HepG2 (cell line): ENCODE data around the gene RTN4RL2. TPM values are rescaled to one million over a fixed set of nuclear protein-coding genes. Genes with fewer than 3 reads are reported as not detected.
A peak's percentile ranks its signal among the peaks of the same experiment; 100 is the strongest.

Source experiments
- ATAC-seq: fragments of 200-7000 bp; cut with Tn5 transposase; 3 replicates; pipeline ENCODE4 v1.9.1; 2020; ENCODE audit warnings: mild to moderate bottlenecking, moderate library complexity
- BruUV-seq: library from RNA; stranded (reverse); fragments of 400-500 nt; replicated peaks from 2 replicates; lab custom pipeline; 2021; lab: Mats Ljungman, UMichigan
- CTCF ChIA-PET: fragments of 300-600 bp; formaldehyde crosslinking; extraction: SDS; loops from one replicate; lab custom pipeline; 2021; ENCODE audit warnings: low total read pairs, inconsistent platforms, low intra/inter-chr PET ratio; lab: Yijun Ruan, JAX
- POLR2A ChIA-PET: fragments of 350-600 bp; sonication (Branson Sonifier 250); formaldehyde crosslinking; loops from one replicate; lab custom pipeline; 2020; ENCODE audit warnings: antibody characterized with exemption, inconsistent platforms; lab: Yijun Ruan, JAX
- DNase-seq: peaks from one replicate; pipeline ENCODE4 v3.0.0-alpha.2; 2015; ENCODE audit warnings: low spot score
- FAIRE-seq: peaks from 3 replicates; lab custom pipeline; 2011; peaks lifted over from hg19 to GRCh38; lab: Jason Lieb, UNC
- H2AFZ ChIP-seq: one replicate; pipeline ENCODE4 v1.6.1; 2011; ENCODE audit warnings: low read length, inconsistent platforms
- H3K27ac ChIP-seq: fragments of 300-600 bp; 3 replicates; pipeline ENCODE4 v1.8.0; 2011; ENCODE audit warnings: mixed run types, mild to moderate bottlenecking, mixed read lengths, low read length, inconsistent platforms; ENCODE audit not compliant: insufficient read depth; ENCODE audit errors: extremely low read length
- H3K27me3 ChIP-seq, 2 experiments: fragments of 200-600 bp in 1 of 2; 2 replicates in 1 of 2; 3 replicates in 1 of 2; pipeline versions ENCODE4 v1.6.0 to v1.8.0; 2011; ENCODE audit warnings: low read length in 2 of 2, mild to moderate bottlenecking in 2 of 2, moderate library complexity in 2 of 2, inconsistent platforms in 1 of 2; ENCODE audit not compliant: insufficient read depth in 2 of 2, control insufficient read depth in 1 of 2
- H3K36me3 ChIP-seq, 2 experiments: fragments of 200-600 bp in 1 of 2; replicated peaks in 1 of 2; 2 replicates in 1 of 2; 3 replicates in 1 of 2; pipeline versions ENCODE4 v1.5.1 to v1.8.0; 2011; ENCODE audit warnings: low read length in 2 of 2, inconsistent platforms in 1 of 2; ENCODE audit not compliant: insufficient read depth in 2 of 2, control insufficient read depth in 1 of 2
- H3K4me1 ChIP-seq: 2 replicates; pipeline ENCODE4 v1.5.1; 2012; ENCODE audit warnings: low read length, inconsistent platforms; ENCODE audit not compliant: insufficient read depth
- H3K4me2 ChIP-seq: 2 replicates; pipeline ENCODE4 v1.6.0; 2011; ENCODE audit warnings: low read depth, low read length, inconsistent platforms
- H3K4me3 ChIP-seq, 3 experiments: fragments of 200-600 bp in 1 of 3; sonication (generic), shearing (Covaris generic) in 1 of 3; replicated peaks in 1 of 3; 2 replicates each; pipeline ENCODE4 v1.5.1; 2011 to 2016; ENCODE audit warnings: low read length in 3 of 3, inconsistent platforms in 2 of 3, low read depth in 2 of 3, mild to moderate bottlenecking in 2 of 3, control low read depth in 1 of 3, mixed read lengths in 1 of 3; ENCODE audit not compliant: insufficient read depth in 1 of 3
- H3K79me2 ChIP-seq: one replicate; pipeline ENCODE4 v1.6.1; 2011; ENCODE audit warnings: low read length, inconsistent platforms; ENCODE audit not compliant: insufficient read depth
- H3K9ac ChIP-seq: 2 replicates; pipeline ENCODE4 v1.6.0; 2011; ENCODE audit warnings: mild to moderate bottlenecking, low read depth, low read length, inconsistent platforms; ENCODE audit not compliant: insufficient read depth
- H3K9me3 ChIP-seq: 2 replicates; pipeline ENCODE4 v1.5.1; 2012; ENCODE audit warnings: mild to moderate bottlenecking, low read length
- H4K20me1 ChIP-seq: 2 replicates; pipeline ENCODE4 v1.6.0; 2011; ENCODE audit warnings: inconsistent platforms, mild to moderate bottlenecking, low read length, moderate library complexity; ENCODE audit not compliant: insufficient read depth
- ADNP ChIP-seq: sonication (generic); formaldehyde crosslinking; IDR thresholded peaks from 2 replicates; pipeline ENCODE4 v1.4.0; 2020; ENCODE audit warnings: missing genetic modification reagents
- GATAD2A ChIP-seq: IDR thresholded peaks from 2 replicates; pipeline ENCODE4 v1.6.1; 2016
- KDM5A ChIP-seq: fragments of 200-600 bp; sonication (generic); IDR thresholded peaks from 2 replicates; pipeline ENCODE4 v1.7.0; 2018; ENCODE audit warnings: antibody characterized with exemption, mild to moderate bottlenecking, low read length, borderline replicate concordance
- MLX ChIP-seq: IDR thresholded peaks from 2 replicates; pipeline ENCODE4 v1.6.1; 2016
- YEATS2 ChIP-seq: sonication (generic); formaldehyde crosslinking; IDR thresholded peaks from 2 replicates; pipeline ENCODE4 v1.4.0; 2020; ENCODE audit warnings: missing genetic modification reagents, borderline replicate concordance
- ZNF124 ChIP-seq: sonication (generic); formaldehyde crosslinking; IDR thresholded peaks from 2 replicates; pipeline ENCODE4 v1.4.0; 2020; ENCODE audit warnings: missing genetic modification reagents
- ZNF232 ChIP-seq: sonication (generic); formaldehyde crosslinking; IDR thresholded peaks from 2 replicates; pipeline ENCODE4 v1.4.0; 2020; ENCODE audit warnings: missing genetic modification reagents, borderline replicate concordance
- ZNF335 ChIP-seq: sonication (generic); formaldehyde crosslinking; IDR thresholded peaks from 2 replicates; pipeline ENCODE4 v1.4.0; 2020; ENCODE audit warnings: missing genetic modification reagents
- ZNF350 ChIP-seq: sonication (generic); formaldehyde crosslinking; IDR thresholded peaks from 2 replicates; pipeline ENCODE4 v1.4.0; 2020; ENCODE audit warnings: mild to moderate bottlenecking, low read depth, missing genetic modification reagents, borderline replicate concordance
- ZNF607 ChIP-seq: sonication (generic); formaldehyde crosslinking; IDR thresholded peaks from 2 replicates; pipeline ENCODE4 v1.5.1; 2020; ENCODE audit warnings: missing genetic modification reagents, mild to moderate bottlenecking, borderline replicate concordance
- ZNF850 ChIP-seq: sonication (generic); formaldehyde crosslinking; conservative IDR thresholded peaks from 2 replicates; pipeline ENCODE4 v1.9.0; 2021; ENCODE audit warnings: mild to moderate bottlenecking, missing genetic modification reagents
- WGBS: methylation state at CpG from one replicate; pipeline ENCODE4 v1.1.6; 2017; ENCODE audit warnings: low lambda C conversion rate; 5-methylcytosine and 5-hydroxymethylcytosine counted together
- in situ Hi-C: cut with HindIII; loops from 2 replicates; pipeline ENCODE4 v1.10.0; 2017; ENCODE audit warnings: low pct_unique_long_range_greater_than_20kb; ENCODE audit not compliant: extremely low pct_ligation_motif_present
- intact Hi-C: fragments of 100-400 bp; cut with micrococcal nuclease; formaldehyde crosslinking; loops from one replicate; pipeline ENCODE4 v1.10.0; 2022; ENCODE audit not compliant: unreplicated experiment
- polyA plus RNA-seq, 8 experiments: library from polyadenylated mRNA; depleted of rRNA in 3 of 8; stranded (reverse) in 7 of 8; unstranded in 1 of 8; fragments of >200 nt; fragmentation: Illumina TruSeq in 4 of 8; extraction: Trizol in 4 of 8; gene quantifications; 2 replicates each; pipeline versions ENCODE4 v1.2.1 to v1.2.3, GENCODE V29; 2011 to 2016; ENCODE audit warnings: low read depth in 4 of 8, missing spikeins in 1 of 8, mixed read lengths in 1 of 8; ENCODE audit not compliant: insufficient read depth in 1 of 8
- total RNA-seq, 5 experiments: library from RNA; depleted of rRNA; stranded (reverse); fragments of >200 nt; fragmentation: Illumina TruSeq; extraction: Trizol; gene quantifications; 2 replicates each; pipeline ENCODE4 v1.2.3, GENCODE V29; 2016; ENCODE audit warnings: low read depth in 1 of 5
- TF ChIP-seq, protein P1 (sequence below), 2 experiments: sonication (generic) in 1 of 2; formaldehyde crosslinking in 1 of 2; IDR thresholded peaks; 2 replicates each; pipeline versions ENCODE4 v1.6.1 to v1.9.0; 2014 to 2022; ENCODE audit warnings: antibody characterized with exemption in 1 of 2, borderline replicate concordance in 1 of 2, inconsistent platforms in 1 of 2, low read depth in 1 of 2, missing genetic modification reagents in 1 of 2
- TF ChIP-seq, protein P2 (sequence below): sonication (generic); formaldehyde crosslinking; conservative IDR thresholded peaks from 2 replicates; pipeline ENCODE4 v1.4.0; 2020; ENCODE audit warnings: missing genetic modification reagents
- TF ChIP-seq, protein P3 (sequence below): sonication (generic); formaldehyde crosslinking; IDR thresholded peaks from 2 replicates; pipeline ENCODE4 v1.8.0; 2022; ENCODE audit warnings: mild to moderate bottlenecking, missing genetic modification reagents, moderate library complexity

Gene RTN4RL2
- total and polyA plus RNA-seq, 2 of the 13 experiments (the other 11 are each of a cell fraction or from before 2014, with no cell fraction given): 1.3 to 4.3 TPM

DNA sequence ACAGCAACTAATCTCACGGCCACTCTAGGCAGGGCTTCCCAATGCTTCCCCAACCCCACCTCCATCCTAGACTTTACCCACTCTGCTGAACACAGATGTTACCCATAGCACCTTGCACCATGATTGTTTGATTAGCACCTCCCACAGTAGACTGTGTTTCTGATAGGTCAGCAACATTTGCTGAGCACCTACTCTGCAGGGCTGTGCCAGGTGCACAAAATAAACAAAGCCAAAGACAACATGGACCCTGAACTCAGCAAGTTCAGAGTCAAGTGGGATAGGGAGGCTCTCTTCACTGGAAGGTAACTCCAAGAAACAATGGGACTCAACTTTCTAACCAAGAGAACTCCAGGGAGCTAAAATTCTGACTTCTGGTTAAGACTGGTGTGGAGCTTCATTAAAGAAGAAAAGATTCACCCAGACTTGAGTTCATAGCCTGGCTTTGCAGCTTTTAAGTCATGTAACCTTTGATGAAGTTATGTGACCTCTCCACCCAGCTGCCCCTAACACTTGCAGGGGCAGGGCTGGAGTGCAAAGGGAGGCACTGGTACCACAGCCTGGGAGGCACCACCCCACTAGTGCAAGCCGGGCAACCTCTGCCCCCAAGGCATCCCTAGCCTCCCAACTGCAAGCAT, 6.7 kb upstream of the RTN4RL2 start:
- intact Hi-C loops: loop anchor here (1.0 kb wide), 1 partner anchor 12 kb away; no protein-coding TSS in a partner anchor
- FAIRE-seq (peak; percentile 100), ATAC-seq (peak; percentile 90), DNase-seq (peak; percentile 94)
- no peaks in the 10 kb centered on the region for H3K36me3 ChIP-seq
- no peaks in the 10 kb centered on the region for H4K20me1 ChIP-seq
- H2AFZ ChIP-seq: no peak overlapping the region
- 0 out of 2 replicates have a peak overlapping the region, but pooled peaks have one; percentile 13 for H3K9ac ChIP-seq
- no peaks in the 10 kb centered on the region for H3K79me2 ChIP-seq
- BruUV-seq: no TSS peak
- 0% methylated on average over 1 of the region's 2 CpGs for WGBS
- H3K4me2 ChIP-seq: peak overlapping the region; percentile 60
- H3K27me3 ChIP-seq: no peaks in the 10 kb centered on the region; a peak in 1 of 5 replicates
- peaks cover 64% of the 10 kb centered on the region for H3K4me1 ChIP-seq
- peak overlapping the region in 1 of 3 experiments; percentile 24; a peak in 2 of 6 replicates for H3K4me3 ChIP-seq
- H3K9me3 ChIP-seq: no peaks in the 10 kb centered on the region
- in situ Hi-C loops: loop anchor here (10.0 kb wide), 1 partner anchor 191 kb away; the partner anchor contains the start of gene YPEL4
- POLR2A ChIA-PET: interaction anchor here (0.7 to 2.6 kb wide), 9 partner anchors 9 to 186 kb away, joined by 3 to 16 read pairs (median 4); partner anchors contain the start of gene SLC43A1
- CTCF ChIA-PET: no interaction called here
- peak overlapping the region; percentile 55 for H3K27ac ChIP-seq
- TF ChIP-seq KDM5A: no peak
- peak; percentile 90 for TF ChIP-seq MLX (CRISPR knock-in tag)
- TF ChIP-seq, protein P1, sequence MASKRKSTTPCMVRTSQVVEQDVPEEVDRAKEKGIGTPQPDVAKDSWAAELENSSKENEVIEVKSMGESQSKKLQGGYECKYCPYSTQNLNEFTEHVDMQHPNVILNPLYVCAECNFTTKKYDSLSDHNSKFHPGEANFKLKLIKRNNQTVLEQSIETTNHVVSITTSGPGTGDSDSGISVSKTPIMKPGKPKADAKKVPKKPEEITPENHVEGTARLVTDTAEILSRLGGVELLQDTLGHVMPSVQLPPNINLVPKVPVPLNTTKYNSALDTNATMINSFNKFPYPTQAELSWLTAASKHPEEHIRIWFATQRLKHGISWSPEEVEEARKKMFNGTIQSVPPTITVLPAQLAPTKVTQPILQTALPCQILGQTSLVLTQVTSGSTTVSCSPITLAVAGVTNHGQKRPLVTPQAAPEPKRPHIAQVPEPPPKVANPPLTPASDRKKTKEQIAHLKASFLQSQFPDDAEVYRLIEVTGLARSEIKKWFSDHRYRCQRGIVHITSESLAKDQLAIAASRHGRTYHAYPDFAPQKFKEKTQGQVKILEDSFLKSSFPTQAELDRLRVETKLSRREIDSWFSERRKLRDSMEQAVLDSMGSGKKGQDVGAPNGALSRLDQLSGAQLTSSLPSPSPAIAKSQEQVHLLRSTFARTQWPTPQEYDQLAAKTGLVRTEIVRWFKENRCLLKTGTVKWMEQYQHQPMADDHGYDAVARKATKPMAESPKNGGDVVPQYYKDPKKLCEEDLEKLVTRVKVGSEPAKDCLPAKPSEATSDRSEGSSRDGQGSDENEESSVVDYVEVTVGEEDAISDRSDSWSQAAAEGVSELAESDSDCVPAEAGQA (IDR thresholded peaks at IDR 0.05; ENCODE audit: low read depth): no peak
- TF ChIP-seq, protein P1 (CRISPR knock-in tag; IDR thresholded peaks at IDR 0.05; ENCODE audit: borderline replicate concordance): no peak
- no peak for TF ChIP-seq ZNF232
- TF ChIP-seq, protein P2, sequence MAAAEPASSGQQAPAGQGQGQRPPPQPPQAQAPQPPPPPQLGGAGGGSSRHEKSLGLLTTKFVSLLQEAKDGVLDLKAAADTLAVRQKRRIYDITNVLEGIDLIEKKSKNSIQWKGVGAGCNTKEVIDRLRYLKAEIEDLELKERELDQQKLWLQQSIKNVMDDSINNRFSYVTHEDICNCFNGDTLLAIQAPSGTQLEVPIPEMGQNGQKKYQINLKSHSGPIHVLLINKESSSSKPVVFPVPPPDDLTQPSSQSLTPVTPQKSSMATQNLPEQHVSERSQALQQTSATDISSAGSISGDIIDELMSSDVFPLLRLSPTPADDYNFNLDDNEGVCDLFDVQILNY (CRISPR knock-in tag): no peak
- peak; percentile 91 for TF ChIP-seq GATAD2A (CRISPR knock-in tag)
- no peak for TF ChIP-seq ADNP (CRISPR knock-in tag)
- no peak for TF ChIP-seq ZNF850 (CRISPR knock-in tag)
- TF ChIP-seq YEATS2 (CRISPR knock-in tag): peak; percentile 72; the same call in 1 of the 2 replicates
- 0 out of 2 replicates have a peak, but pooled peaks have one; percentile 46 for TF ChIP-seq ZNF607 (CRISPR knock-in tag)
- peak; percentile 78; the same call in 1 of the 2 replicates for TF ChIP-seq ZNF124
- no peak for TF ChIP-seq ZNF335 (CRISPR knock-in tag)
- TF ChIP-seq, protein P3, sequence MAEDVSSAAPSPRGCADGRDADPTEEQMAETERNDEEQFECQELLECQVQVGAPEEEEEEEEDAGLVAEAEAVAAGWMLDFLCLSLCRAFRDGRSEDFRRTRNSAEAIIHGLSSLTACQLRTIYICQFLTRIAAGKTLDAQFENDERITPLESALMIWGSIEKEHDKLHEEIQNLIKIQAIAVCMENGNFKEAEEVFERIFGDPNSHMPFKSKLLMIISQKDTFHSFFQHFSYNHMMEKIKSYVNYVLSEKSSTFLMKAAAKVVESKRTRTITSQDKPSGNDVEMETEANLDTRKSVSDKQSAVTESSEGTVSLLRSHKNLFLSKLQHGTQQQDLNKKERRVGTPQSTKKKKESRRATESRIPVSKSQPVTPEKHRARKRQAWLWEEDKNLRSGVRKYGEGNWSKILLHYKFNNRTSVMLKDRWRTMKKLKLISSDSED (CRISPR knock-in tag): no peak
- 0 out of 2 replicates have a peak, but pooled peaks have one; percentile 55 for TF ChIP-seq ZNF350 (CRISPR knock-in tag)
